HepG2 (cell line): ENCODE data around the gene COQ3. TPM values are rescaled to one million over a fixed set of nuclear protein-coding genes. Genes with fewer than 3 reads are reported as not detected.

Experiments used
- CSRNP1 ChIP-seq: sonication (generic); formaldehyde crosslinking; IDR thresholded peaks from 2 replicates; pipeline ENCODE4 v1.8.1; 2023; ENCODE audit warnings: mild to moderate bottlenecking, missing genetic modification reagents
- IRF2 ChIP-seq: IDR thresholded peaks from 2 replicates; pipeline ENCODE4 v1.6.1; 2018; ENCODE audit warnings: missing genetic modification reagents, missing compliant biosample characterization
- JDP2 ChIP-seq: sonication (generic); formaldehyde crosslinking; IDR thresholded peaks from 2 replicates; pipeline ENCODE4 v1.8.1; 2022; ENCODE audit warnings: missing genetic modification reagents, borderline replicate concordance
- SNAPC4 ChIP-seq: sonication (generic); formaldehyde crosslinking; IDR thresholded peaks from 2 replicates; pipeline ENCODE4 v1.4.0; 2020; ENCODE audit warnings: mild to moderate bottlenecking, missing genetic modification reagents
- ZHX2 ChIP-seq, 2 experiments: sonication (generic) in 1 of 2; formaldehyde crosslinking in 1 of 2; IDR thresholded peaks; 2 replicates each; pipeline versions ENCODE4 v1.6.1 to v1.9.0; 2014 to 2022; ENCODE audit warnings: antibody characterized with exemption in 1 of 2, borderline replicate concordance in 1 of 2, inconsistent platforms in 1 of 2, low read depth in 1 of 2, missing genetic modification reagents in 1 of 2
- ZNF510 ChIP-seq: sonication (generic); formaldehyde crosslinking; IDR thresholded peaks from 2 replicates; pipeline ENCODE4 v1.4.0; 2020; ENCODE audit warnings: low read depth, mild to moderate bottlenecking, missing genetic modification reagents
- ZNF563 ChIP-seq: sonication (generic); formaldehyde crosslinking; IDR thresholded peaks from 2 replicates; pipeline ENCODE4 v1.8.0; 2022; ENCODE audit warnings: mild to moderate bottlenecking, moderate library complexity, missing genetic modification reagents
- polyA plus RNA-seq, 8 experiments: library from polyadenylated mRNA; depleted of rRNA in 3 of 8; stranded (reverse) in 7 of 8; unstranded in 1 of 8; fragments of >200 nt; fragmentation: Illumina TruSeq in 4 of 8; extraction: Trizol in 4 of 8; gene quantifications; 2 replicates each; pipeline versions ENCODE4 v1.2.1 to v1.2.3, GENCODE V29; 2011 to 2016; ENCODE audit warnings: low read depth in 4 of 8, missing spikeins in 1 of 8, mixed read lengths in 1 of 8; ENCODE audit not compliant: insufficient read depth in 1 of 8
- total RNA-seq, 5 experiments: library from RNA; depleted of rRNA; stranded (reverse); fragments of >200 nt; fragmentation: Illumina TruSeq; extraction: Trizol; gene quantifications; 2 replicates each; pipeline ENCODE4 v1.2.3, GENCODE V29; 2016; ENCODE audit warnings: low read depth in 1 of 5
- TF ChIP-seq, protein P1 (sequence below): sonication (generic); formaldehyde crosslinking; IDR thresholded peaks from 2 replicates; pipeline ENCODE4 v1.5.0; 2020; ENCODE audit warnings: mild to moderate bottlenecking, missing genetic modification reagents

Gene COQ3
- total and polyA plus RNA-seq, 2 of the 13 experiments (the other 11 are each of a cell fraction or from before 2014, with no cell fraction given): 5.3 to 20.5 TPM

- TF ChIP-seq ZHX2 (IDR thresholded peaks at IDR 0.05; ENCODE audit: low read depth): peak; percentile 90
- TF ChIP-seq ZHX2 (CRISPR knock-in tag; IDR thresholded peaks at IDR 0.05; ENCODE audit: borderline replicate concordance): no peak
- peak; percentile 51; the same call in 1 of the 2 replicates for TF ChIP-seq ZNF510 (CRISPR knock-in tag)
- TF ChIP-seq ZNF563 (CRISPR knock-in tag): no peak
- TF ChIP-seq, protein P1, sequence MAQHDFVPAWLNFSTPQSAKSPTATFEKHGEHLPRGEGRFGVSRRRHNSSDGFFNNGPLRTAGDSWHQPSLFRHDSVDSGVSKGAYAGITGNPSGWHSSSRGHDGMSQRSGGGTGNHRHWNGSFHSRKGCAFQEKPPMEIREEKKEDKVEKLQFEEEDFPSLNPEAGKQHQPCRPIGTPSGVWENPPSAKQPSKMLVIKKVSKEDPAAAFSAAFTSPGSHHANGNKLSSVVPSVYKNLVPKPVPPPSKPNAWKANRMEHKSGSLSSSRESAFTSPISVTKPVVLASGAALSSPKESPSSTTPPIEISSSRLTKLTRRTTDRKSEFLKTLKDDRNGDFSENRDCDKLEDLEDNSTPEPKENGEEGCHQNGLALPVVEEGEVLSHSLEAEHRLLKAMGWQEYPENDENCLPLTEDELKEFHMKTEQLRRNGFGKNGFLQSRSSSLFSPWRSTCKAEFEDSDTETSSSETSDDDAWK: no peak
- no peak; the same call in 1 of the 2 replicates for TF ChIP-seq CSRNP1 (CRISPR knock-in tag)
- TF ChIP-seq SNAPC4 (CRISPR knock-in tag): no peak
- TF ChIP-seq IRF2 (CRISPR knock-in tag): peak; percentile 41; the same call in 1 of the 2 replicates
- TF ChIP-seq JDP2 (CRISPR knock-in tag): no peak
These were observed 31.0 kb upstream of the COQ3 start, which contains the start of gene PNISR (continued) for GRCh38 chr6:99424761-99425646.
